Stimulated activated naive CD4-positive, alpha-beta T cell treated with Interleukin-2 at 50 U/mL for 16 hours (primary cell): ENCODE data around the gene ACOXL.

ENCODE experiments used
- DNase-seq: peaks from one replicate; lab custom pipeline; 2025; lab: John Stamatoyannopoulos, UW

The ACOXL gene

GRCh38 chr2:110718990-110719389 lies 13.4 kb upstream of the ACOXL start:
- DNase-seq, result no peak

- no peak for DNase-seq
These were observed 11.8 kb upstream of the ACOXL start for GRCh38 chr2:110720547-110720946.

DNA sequence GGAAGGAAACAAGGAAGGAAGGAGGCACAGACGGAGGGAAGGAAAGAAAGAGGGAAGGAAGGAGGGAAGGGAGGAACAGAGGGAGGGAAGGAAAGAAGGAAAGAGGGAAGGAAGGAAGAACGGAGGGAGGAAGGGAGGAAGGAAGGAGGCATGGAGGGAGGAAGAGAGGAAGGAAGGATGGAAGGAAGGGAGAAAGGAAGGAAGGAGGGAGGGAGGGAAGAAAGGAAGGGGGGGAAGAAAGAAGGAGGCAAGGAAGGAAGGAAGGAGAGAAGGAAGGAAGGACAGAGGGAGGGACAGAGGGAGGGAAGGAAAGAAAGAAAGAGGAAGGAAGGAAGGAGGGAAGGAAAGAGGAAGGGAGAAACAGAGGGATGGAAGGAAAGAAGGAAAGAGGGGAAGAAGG lies 7.6 kb upstream of the ACOXL start:
- no peak for DNase-seq

DNA sequence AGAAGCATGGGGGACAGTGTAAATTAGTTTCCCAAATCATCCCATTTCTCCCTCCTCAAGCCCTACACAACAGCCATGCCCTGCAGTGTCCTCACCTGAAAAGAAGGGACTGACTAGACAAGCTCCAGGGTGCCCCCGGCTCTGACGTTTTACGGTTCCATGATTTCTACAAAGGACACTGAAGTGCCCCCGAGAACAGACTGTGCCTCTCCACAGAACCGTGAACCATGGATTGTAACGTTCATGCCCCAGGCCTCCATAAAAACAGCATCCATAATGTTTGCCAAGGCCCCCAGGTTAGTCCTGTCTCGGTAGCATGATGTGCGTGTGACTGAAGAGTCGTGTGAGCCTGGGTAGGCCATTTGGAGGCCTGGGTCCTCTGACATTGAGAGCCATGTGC lies 7.0 kb upstream of the ACOXL start:
- no peak for DNase-seq

DNA sequence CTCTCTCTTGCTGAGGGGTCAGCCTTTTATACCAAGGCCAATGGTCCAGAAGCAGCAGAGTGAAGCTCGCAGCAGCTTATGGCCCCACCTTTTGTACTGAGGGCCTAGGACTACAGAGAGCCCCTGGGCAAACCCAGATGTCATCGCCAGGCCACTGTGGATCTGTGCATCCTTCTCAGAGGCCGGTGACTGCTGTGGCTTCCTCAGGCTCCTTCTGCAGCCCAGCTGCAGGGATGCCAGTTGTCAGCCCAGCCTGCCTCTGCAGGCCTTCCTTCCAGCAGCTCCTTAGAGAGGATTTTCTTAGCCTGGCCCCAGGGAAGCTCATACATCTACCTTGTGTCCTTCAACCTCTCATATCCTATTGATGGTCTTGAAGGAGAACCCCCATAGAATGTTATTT lies 6.5 kb upstream of the ACOXL start:
- no peak for DNase-seq

- DNase-seq, result no peak
These were observed 6.1 kb upstream of the ACOXL start for GRCh38 chr2:110726285-110726684.

DNA sequence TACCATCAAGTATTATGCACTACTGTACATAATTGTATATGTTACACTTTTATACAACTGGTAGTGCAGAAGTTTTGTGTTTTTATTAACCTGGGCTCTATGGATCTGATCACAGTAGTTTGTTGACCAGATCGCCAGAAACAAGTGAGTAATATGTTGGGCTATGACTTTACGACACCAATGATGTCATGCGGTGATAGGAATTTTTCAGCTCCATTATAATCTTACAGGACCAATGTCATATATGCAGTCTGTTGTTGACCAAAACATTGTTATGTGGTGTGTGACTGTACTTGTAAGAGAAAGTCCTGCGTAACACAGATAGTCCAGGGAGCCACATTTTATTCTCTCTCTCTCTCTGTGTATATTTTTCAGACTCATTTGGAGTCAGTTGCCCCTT lies 4.5 kb upstream of the ACOXL start:
- no peak for DNase-seq

DNA sequence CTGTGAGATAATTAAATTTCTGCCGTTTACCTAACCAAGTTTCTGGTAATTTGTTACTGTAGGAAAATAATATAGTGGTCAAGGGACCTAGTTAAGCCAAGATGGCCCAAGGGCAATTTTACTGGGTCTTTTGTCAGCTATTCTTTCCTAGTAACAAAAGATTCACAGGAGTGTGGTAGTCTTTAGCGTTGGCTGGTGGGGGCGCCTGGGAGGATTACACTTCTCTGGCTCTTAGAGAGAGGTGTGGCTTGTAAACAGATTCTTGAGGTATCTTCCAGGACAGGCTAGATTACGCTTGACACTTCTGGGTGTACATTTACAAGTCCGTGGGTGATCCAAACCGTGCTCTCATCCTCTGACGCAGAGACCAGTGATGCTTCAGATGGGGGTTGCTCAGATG lies 3.3 kb upstream of the ACOXL start:
- DNase-seq, result no peak

GRCh38 chr2:110731064-110731463 lies 1.3 kb upstream of the ACOXL start:
- no peak for DNase-seq

DNA sequence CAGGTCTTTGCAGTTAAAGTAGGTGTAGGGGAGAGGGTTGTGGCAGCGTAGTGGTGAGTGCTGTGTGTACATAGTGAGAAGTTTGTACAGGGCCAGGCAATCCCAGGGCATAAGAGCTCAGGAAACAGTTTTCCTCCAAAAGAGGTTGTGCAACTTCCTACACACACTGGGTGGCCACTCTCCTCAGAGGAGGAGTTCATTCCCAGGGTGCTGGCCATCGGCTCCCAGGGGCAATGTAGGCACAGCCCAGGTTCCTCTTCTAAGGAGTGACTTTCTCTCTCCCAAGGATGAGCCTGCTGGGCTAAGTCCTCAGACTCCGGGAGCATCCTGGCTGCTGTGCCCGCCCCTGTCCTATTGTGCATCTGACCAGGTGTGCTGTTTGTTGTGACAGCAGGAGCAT lies 3.0 kb downstream of the ACOXL start:
- DNase-seq, result no peak

DNA sequence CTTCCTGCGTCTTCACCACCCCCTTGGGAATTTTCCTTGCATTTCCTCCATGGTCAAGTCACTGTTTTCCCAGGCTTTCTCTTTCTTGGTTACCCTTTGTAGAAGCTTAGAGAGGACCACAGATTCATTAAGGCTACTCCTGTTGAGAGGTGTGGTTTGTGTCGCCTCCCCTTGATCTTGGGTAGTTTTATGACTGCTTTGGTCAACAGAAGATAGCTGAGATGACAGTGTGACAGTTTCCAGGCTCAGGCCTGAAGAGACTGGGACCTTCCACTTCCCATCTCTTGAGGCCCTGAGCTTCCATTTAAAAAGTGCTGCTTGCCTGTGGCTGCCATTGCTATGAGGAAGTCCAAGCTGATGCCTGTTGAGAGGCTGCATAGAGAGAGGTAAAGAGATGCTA lies 5.4 kb downstream of the ACOXL start:
- no peak for DNase-seq

- no peak for DNase-seq
These were observed 8.5 kb downstream of the ACOXL start for GRCh38 chr2:110740747-110741349.

DNA sequence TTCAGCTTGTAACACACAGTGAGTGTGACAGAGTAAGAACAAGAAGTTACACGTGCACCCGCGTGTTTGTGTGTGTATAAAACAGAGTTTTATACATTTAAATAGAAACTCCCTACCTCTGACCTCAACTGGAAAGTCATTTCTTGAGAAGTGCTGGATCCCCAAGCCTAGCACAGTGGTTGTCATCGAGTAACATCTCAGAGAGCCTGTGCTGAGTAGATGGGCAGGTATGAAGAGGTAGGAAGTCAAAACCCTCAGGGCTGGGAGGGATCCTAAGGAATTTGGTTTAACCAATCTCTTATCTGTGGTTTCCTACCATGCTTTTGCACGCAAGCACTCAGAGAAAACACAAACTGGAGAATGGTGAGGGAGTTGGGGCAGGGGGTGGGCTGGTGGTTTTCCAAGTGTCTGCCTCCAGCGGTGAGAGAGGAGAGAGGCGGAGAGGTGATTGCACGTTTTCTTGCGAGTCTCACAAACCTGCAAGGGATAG lies 9.2 kb downstream of the ACOXL start:
- no peak for DNase-seq

GRCh38 chr2:110742412-110742811 lies 10.0 kb downstream of the ACOXL start:
- no peak for DNase-seq

DNA sequence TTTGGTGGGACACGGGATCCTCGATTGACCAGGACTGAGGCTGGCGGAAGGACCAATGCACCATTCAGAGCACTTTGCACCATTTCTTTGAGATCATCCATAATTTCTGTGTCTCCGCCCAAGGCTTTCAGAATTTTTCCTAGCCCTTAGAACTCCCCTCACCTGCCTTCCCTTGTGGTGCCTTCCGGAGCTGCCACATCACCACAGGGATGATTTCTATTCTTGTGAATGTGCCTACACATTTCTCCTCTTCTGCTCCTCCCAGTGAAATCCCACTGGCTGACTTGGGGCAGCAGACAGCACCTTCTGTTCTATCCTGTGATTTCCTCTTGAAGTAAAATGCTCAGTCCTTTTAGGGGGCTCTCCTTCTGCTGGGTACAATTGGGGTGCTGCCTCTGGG lies 11.2 kb downstream of the ACOXL start:
- no peak for DNase-seq

GRCh38 chr2:110744429-110744828 lies 12.1 kb downstream of the ACOXL start:
- no peak for DNase-seq

DNA sequence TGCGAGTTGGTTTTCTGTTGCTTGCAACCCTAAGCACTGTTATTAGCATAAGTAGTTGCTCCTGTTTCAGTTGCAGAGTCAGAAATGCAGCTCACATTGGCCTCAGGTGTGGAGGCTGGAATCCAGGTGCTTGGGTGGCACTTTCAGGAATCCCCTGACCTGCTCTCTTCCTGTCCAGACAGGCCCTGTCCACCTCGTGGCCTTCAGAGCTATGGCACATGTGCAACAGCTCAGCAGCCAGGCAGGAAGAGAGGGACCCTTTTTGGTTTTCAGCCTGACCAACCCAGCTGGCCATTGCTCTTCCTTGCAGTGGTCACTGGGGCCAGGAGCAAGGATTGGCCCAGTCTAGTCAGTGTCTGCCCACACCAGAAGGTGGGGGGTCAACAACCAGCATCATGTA lies 12.7 kb downstream of the ACOXL start:
- no peak for DNase-seq

GRCh38 chr2:110746586-110747521 lies 14.5 kb downstream of the ACOXL start:
- DNase-seq, result no peak

DNA sequence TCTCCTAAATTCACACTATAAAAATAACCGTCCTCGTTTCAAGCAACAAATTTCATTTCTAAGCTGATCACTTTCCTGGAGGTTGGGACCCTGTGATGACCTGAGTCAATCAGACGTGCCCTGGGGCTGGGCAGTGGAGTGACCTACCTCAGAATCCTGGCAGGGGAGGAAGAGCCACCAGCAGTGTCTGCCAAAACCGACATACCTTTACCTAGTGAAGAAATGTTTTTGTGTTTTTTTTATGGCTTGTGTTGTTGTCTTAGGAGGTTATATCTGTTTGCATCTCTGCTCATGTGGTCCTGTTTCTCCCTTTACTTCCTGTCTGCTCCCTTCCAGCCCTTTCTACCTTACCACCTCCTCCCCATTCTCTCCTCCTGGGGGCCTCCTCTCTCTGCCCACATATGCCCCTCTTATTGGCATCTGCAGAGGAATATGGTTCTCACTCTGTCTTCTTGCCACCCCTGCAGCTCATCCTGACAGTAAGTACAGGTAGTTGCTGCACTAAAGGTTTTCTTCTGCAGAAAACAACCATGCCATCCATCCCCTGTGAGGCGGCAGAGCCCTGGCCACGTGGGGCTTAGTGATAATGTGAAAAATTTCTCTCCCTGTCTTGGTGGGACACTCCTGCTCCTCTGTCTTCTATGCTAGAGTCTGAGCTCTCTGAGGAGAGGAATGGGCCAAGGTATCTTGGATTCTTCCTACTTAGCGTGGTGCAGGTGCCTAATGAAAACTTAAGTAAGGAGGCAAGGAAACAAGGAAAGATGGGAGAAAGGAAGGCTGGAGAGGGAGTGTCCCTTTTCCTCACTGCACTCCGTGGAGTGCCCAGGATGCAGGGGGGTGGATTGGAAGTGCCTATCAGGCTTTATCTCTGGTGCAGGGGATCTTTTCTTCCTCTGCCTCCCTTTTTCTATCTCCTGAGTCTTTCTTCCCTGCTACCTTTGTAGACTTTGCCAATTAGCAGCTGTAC lies 15.4 kb downstream of the ACOXL start:
- no peak for DNase-seq

DNA sequence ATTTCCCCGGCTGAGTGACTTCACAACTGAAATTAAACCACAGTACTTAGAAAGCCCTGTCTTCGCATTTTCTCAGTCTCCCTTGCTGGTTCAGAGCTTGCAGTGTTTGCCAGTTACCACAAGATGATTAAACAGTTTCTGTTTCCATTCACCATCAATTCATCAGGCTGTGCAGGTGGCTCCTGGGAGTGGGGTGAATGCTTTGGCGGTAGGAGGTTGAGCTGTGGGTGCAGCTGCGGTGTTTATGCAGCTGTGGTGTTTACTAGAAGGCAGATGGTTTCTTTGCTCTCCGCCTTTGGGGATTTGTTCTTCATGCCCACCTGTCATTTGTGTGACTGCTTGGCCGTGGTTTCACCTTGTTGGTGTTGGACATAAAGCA lies 16.1 kb downstream of the ACOXL start:
- DNase-seq, result peak; percentile 68

- DNase-seq, result no peak
These were observed 19.3 kb downstream of the ACOXL start for GRCh38 chr2:110751642-110752041.

DNA sequence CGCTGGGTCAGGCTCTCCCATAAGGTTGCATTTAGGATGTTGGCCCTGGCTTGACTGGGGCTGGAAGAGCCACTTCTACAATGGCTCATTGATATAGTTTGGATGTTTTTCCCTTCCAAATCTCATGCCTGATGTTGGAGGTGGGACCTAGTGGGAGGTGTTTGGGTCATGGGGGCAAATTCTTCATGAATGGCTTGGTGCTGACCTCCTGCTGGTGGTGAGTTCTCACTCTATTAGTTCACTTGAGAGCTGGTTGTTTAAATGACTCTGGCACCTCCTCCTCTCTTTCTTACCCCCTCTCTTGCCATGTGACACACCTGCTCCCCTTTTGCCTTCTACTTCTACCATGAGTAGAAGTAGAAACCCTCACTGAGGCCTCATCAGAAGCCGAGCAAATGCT lies 20.5 kb downstream of the ACOXL start:
- DNase-seq, result no peak
